Ascending aorta (tissue), 2 donors: Measurements from ENCODE around the gene OR6K3. TPM values are rescaled to one million over a fixed set of nuclear protein-coding genes. Genes with fewer than 3 reads are reported as not detected.

Source experiments
- DNase-seq, 2 donors: peaks; one replicate each; pipeline ENCODE4 v3.0.0-alpha.2; 2019; ENCODE audit warnings: low spot score in 2 of 2
- H3K27ac ChIP-seq, 2 donors: fragments of 200-600 bp; sonication (generic); one replicate each; pipeline ENCODE4 v1.5.1; 2016 to 2017; ENCODE audit warnings: mild to moderate bottlenecking in 1 of 2
- H3K27me3 ChIP-seq: fragments of 200-600 bp; sonication (generic); one replicate; pipeline ENCODE4 v1.5.1; 2017
- H3K36me3 ChIP-seq, 2 donors: fragments of 200-600 bp; sonication (generic); one replicate each; pipeline ENCODE4 v1.5.1; 2016
- H3K4me1 ChIP-seq, 2 donors: fragments of 200-600 bp; sonication (generic); one replicate each; pipeline ENCODE4 v1.5.1; 2016 to 2017; ENCODE audit warnings: mild to moderate bottlenecking in 1 of 2
- H3K4me3 ChIP-seq, 2 donors: fragments of 200-600 bp; sonication (generic); one replicate each; pipeline ENCODE4 v1.5.1; 2016 to 2017; ENCODE audit warnings: mild to moderate bottlenecking in 1 of 2
- H3K9me3 ChIP-seq, 2 donors: fragments of 200-600 bp; sonication (generic); one replicate each; pipeline ENCODE4 v1.5.1; 2016
- CTCF ChIP-seq, 3 experiments: fragments of 200-600 bp in 2 of 3; fragments of 450-650 bp in 1 of 3; sonication (generic) in 2 of 3; IDR thresholded peaks; one replicate each; pipeline ENCODE4 v1.5.1; 2016 to 2019; ENCODE audit warnings: antibody characterized with exemption in 3 of 3, mild to moderate bottlenecking in 1 of 3, moderate library complexity in 1 of 3
- intact Hi-C: fragments of 100-400 bp; cut with DNase I; formaldehyde crosslinking; loops from one replicate; pipeline ENCODE4 v1.15.1; 2023
- total RNA-seq: library from RNA; depleted of rRNA; stranded (reverse); fragments of >200 nt; gene quantifications from one replicate; pipeline ENCODE4 v1.1.0, GENCODE V29; 2016

The OR6K3 gene
- total RNA-seq, 1 donor from 2014 or later: not detected

- H3K36me3 ChIP-seq: no peaks in the 10 kb centered on the region
- intact Hi-C loops: no loop called here
- H3K27ac ChIP-seq: no peak within 1 kb of the TSS
Measured at GRCh38 chr1:158686111-158687009, 34.2 kb downstream of the OR6K3 start, which contains the start of gene SPTA1. Gene SPTA1 (minus strand): TSS chr1:158686715. CDS start chr1:158686517, 198 bp downstream.

GRCh38 chr1:158685085-158685484 lies 35.4 kb downstream of the OR6K3 start:
- no peak for TF ChIP-seq CTCF (IDR thresholded peaks at IDR 0.05)
- intact Hi-C loops: no loop called here
- H3K27ac ChIP-seq: no peak overlapping the region
- H3K36me3 ChIP-seq: no peaks in the 10 kb centered on the region
- H3K4me3 ChIP-seq: no peak overlapping the region
- H3K27me3 ChIP-seq: no peaks in the 10 kb centered on the region
- H3K9me3 ChIP-seq: no peaks in the 10 kb centered on the region
- H3K4me1 ChIP-seq: no peaks in the 10 kb centered on the region
- no peak for DNase-seq

More at GRCh38 chr1:158686111-158687009, 34.2 kb downstream of the OR6K3 start, which contains the start of gene SPTA1:
- H3K9me3 ChIP-seq: no peaks in the 10 kb centered on the region
- no peak within 1 kb of the TSS for H3K4me3 ChIP-seq
- no peak for DNase-seq
- no peaks in the 10 kb centered on the region for H3K27me3 ChIP-seq
- TF ChIP-seq CTCF (IDR thresholded peaks at IDR 0.05): no peak
- no peaks in the 10 kb centered on the region for H3K4me1 ChIP-seq

- no peak for DNase-seq
- TF ChIP-seq CTCF (IDR thresholded peaks at IDR 0.05): no peak
- no peak overlapping the region for H3K27ac ChIP-seq
- H3K27me3 ChIP-seq: no peaks in the 10 kb centered on the region
- H3K36me3 ChIP-seq: no peaks in the 10 kb centered on the region
- H3K9me3 ChIP-seq: no peaks in the 10 kb centered on the region
- no peaks in the 10 kb centered on the region for H3K4me1 ChIP-seq
- intact Hi-C loops: no loop called here
- no peak overlapping the region for H3K4me3 ChIP-seq
Measured at GRCh38 chr1:158681606-158682005, 38.9 kb downstream of the OR6K3 start.

DNA sequence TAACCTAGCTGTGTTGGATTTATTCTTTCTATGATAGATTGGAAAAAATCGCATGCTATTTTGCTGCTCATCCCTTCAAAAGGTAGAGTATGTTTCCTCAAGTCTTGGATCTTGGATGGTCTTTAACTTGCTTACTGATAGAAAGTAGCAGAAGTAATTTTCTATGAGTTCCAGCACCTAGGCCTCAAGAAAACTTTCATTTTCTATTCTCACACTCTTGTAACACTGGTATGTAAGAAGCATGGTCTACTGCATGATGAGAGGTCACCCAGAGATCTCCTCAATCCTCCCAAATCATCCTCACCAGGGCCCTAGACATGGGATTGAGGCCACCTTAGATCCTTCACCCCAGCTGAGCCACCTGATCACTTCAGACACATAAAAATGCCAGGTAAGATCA lies 41.2 kb downstream of the OR6K3 start:
- Histone ChIP-seq H3K27ac (no peak overlapping the region), H3K4me1 (no peaks in the 10 kb centered on the region), H3K9me3 (no peaks in the 10 kb centered on the region), H3K4me3 (no peak overlapping the region), H3K27me3 (no peaks in the 10 kb centered on the region), H3K36me3 (no peaks in the 10 kb centered on the region)
- TF ChIP-seq CTCF (IDR thresholded peaks at IDR 0.05): no peak
- intact Hi-C loops: no loop called here
- DNase-seq: no peak

- Histone ChIP-seq H3K36me3 (no peaks in the 10 kb centered on the region), H3K27ac (no peak overlapping the region), H3K4me1 (no peaks in the 10 kb centered on the region), H3K9me3 (no peaks in the 10 kb centered on the region), H3K4me3 (no peak overlapping the region), H3K27me3 (no peaks in the 10 kb centered on the region)
- no peak for DNase-seq
- no peak for TF ChIP-seq CTCF (IDR thresholded peaks at IDR 0.05)
- intact Hi-C loops: no loop called here
Measured at GRCh38 chr1:158675563-158676323, 44.8 kb downstream of the OR6K3 start.
